Fibroblast of mammary gland (primary cell): ENCODE measurements around the gene ENTPD8.

Source experiments
- DNase-seq: peaks from one replicate; pipeline ENCODE4 v3.0.0-alpha.2; 2010; ENCODE audit warnings: low read depth
- H3K4me3 ChIP-seq: 2 replicates; pipeline ENCODE4 v1.5.1; 2011; ENCODE audit warnings: low read depth, mild to moderate bottlenecking, low read length, moderate library complexity; ENCODE audit not compliant: control insufficient read depth
- CTCF ChIP-seq: conservative IDR thresholded peaks from 2 replicates; pipeline ENCODE4 v1.5.1; 2011; ENCODE audit warnings: low read depth, low read length, inconsistent platforms; ENCODE audit not compliant: control insufficient read depth, insufficient read depth

Gene ENTPD8, protein sequence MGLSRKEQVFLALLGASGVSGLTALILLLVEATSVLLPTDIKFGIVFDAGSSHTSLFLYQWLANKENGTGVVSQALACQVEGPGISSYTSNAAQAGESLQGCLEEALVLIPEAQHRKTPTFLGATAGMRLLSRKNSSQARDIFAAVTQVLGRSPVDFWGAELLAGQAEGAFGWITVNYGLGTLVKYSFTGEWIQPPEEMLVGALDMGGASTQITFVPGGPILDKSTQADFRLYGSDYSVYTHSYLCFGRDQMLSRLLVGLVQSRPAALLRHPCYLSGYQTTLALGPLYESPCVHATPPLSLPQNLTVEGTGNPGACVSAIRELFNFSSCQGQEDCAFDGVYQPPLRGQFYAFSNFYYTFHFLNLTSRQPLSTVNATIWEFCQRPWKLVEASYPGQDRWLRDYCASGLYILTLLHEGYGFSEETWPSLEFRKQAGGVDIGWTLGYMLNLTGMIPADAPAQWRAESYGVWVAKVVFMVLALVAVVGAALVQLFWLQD

DNA sequence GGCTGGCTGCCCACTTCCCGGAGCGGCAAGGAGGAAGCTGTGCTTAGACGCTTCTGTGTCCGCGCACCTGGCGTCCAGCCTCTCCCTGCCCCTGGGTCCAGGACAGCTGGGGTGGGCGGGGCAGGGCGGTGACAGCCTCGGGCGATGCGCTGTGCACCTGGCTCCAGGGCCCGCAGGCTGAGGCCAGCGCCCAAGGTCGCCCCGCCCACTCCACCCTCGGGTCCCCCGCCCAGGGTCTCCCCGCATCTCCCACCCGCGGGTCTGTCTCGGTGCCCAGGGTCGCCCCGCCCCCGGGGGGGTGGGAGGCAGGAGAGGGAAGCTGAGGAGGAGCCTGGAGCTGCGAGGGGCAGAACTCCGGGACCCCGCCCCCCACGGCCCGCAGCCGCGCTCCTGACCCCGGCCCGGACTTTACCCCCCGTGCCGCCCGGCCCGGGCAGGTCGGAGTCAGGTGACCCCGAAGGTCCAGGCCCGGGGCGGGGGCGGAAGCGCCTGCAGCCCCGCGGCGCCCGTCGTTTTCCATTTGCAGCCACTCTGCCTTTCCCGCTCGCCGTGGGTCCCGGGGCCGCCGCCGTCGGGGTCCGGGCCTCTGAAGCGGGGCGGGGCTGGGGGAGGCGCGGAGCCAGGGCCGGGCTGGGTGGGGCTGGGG lies at the start of gene ENTPD8:
ENTPD8 (minus strand) TSS at position 69 of the 646 bp plus-strand sequence. CDS start 3,072 bp downstream, outside the sequence.
- no peak for DNase-seq
- no peak for TF ChIP-seq CTCF
- no peak within 1 kb of the TSS for H3K4me3 ChIP-seq

DNA sequence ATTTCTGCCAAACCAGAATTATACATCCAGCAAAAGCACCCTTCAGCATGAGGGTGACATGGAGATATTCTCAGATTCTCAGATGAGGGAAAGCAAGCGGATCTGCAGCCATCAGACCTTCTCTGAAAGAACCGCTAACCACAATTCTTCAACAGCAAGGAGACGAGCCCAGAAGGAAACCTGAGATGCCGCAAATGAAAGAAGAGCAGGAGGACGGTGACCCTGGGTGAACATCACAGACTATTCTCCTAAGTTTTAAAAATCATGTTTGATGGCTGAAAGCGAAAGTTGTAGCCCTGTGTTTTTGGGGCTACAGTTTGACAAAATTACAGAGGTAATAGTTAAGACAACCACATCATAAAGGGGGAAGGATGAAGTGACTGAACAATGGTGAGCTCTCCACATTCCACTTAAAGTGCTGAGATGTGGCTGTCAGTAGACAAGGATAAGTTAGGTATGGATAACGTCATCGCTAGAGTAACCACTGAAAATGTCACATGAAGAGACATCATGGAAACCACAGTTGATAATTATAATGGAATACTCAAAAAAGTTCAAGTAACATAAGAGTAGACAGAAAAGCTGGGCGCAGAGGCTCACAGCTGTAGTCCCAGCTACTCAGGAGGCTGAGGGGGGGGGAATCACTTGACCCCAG lies 49.5 kb upstream of the ENTPD8 start:
- TF ChIP-seq CTCF = no peak
- no peak for DNase-seq
- H3K4me3 ChIP-seq = no peak overlapping the region

DNA sequence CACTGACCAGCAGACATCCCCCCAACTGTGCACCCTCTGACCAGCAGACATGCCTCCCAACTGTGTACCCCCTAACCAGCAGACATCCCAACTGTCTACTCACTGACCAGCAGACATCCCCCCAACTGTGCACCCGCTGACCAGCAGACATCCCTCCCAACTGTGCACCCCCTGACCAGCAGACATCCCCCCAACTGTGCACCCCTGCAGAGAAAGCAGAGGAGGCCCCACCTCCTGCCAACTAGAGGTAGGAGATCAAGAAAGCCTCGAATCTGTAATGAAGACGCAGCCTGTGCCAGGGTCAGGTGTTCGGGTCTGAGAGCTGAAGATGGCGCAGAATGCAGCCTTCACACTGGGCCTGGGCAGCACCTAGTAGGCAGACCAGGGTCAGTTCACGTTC lies 47.7 kb upstream of the ENTPD8 start:
- no peak overlapping the region for H3K4me3 ChIP-seq
- TF ChIP-seq CTCF = no peak
- DNase-seq = no peak

GRCh38 chr9:137488327-137488653 lies 47.1 kb upstream of the ENTPD8 start:
- DNase-seq = no peak
- TF ChIP-seq CTCF = no peak

GRCh38 chr9:137487454-137488326 lies 46.5 kb upstream of the ENTPD8 start:
- no peak overlapping the region for H3K4me3 ChIP-seq
- no peak for TF ChIP-seq CTCF
- no peak for DNase-seq

More at GRCh38 chr9:137488327-137488653, 47.1 kb upstream of the ENTPD8 start:
- H3K4me3 ChIP-seq = no peak overlapping the region

GRCh38 chr9:137486545-137487453 lies 45.6 kb upstream of the ENTPD8 start:
- DNase-seq = no peak
- no peak overlapping the region for H3K4me3 ChIP-seq
- no peak for TF ChIP-seq CTCF
